Renal pelvis (tissue), 4 donors: Measurements from ENCODE around the gene SALL1. TPM values are rescaled to one million over a fixed set of nuclear protein-coding genes. Genes with fewer than 3 reads are reported as not detected.

Experiments used
- DNase-seq: peaks from one replicate; pipeline ENCODE4 v3.0.0-alpha.2; 2013
- polyA plus RNA-seq, 3 donors: library from polyadenylated mRNA; unstranded; fragments of 120-200 nt; gene quantifications; one replicate each; pipeline ENCODE4 v1.2.1, GENCODE V29; 2013; ENCODE audit not compliant: insufficient read length in 3 of 3

Gene SALL1
- polyA plus RNA-seq, 3 donors, result 93.8 to 121 (median 112) TPM

DNA sequence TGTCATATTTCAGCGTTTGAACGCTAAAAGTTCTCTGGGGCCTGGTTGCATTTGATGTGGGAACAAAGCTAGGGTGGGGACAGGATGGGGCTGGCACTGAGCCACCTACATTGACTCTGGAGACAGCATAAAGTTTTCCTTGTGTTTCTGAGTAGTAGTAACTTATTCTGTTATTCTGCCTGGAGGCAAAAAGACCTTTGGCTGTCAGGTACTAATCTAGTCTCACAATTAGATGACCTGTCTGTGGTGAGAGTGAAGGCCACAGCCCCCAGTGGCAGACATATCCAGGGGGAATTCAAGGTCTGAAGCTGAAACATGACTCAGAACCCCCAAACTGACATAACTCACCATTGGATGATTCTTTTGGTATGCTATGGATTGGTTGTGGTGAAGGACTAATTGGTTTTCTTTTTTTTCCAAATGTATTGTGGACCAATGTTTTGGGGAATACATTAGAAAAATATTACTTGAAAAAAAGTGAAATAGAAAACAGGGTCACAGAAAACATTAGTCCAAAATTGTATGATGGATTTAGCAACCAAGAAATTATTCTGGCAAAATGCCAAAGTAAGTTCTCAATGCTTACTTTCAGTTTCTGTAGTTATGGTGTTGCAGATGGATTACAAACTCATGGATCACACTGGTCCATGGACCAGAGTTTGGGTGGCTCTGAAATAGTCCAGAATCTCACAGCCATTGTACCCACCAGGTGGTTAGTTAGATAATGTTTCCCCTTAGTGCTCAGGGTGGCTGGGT lies 10.5 kb upstream of the SALL1 start:
- DNase-seq, result no peak

DNA sequence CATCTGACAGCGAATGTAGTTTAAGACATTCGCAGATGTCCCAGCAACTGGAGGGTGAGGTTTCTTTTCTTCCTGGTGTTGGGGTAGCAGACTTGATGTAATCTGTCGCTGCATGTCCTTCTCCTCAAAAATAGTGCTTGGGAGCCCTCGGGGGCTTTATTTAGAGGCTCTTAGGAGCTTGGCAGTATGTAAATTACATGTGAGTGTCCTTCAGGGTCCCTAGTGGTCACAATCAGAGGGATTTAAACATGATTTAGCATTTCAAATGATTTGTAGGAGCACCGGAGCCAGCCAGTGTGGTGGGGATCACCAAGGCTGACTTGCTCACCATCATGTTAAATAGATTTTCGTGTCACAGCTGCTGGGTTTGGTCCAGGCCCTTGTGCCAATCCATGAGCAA lies 8.8 kb upstream of the SALL1 start:
- DNase-seq, result no peak

DNA sequence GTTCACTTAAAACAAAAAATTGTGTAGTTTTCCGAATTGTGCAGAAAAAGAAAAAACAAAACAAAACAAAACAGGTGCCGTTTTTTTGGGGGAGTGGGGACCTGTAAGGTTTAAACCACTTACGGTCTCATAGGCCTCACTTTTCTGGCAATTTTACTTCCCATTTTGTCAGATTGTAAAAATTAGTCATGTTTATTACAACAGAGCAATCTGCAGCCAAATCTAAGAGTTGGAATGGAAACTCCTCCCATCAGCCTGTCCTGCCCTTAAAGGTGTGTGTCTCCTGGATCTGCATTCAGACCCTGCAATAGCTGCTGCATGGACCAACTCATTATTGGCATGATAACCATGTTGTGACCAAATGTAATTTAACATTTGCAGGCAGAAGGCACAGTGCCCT lies 8.2 kb upstream of the SALL1 start:
- no peak for DNase-seq

DNA sequence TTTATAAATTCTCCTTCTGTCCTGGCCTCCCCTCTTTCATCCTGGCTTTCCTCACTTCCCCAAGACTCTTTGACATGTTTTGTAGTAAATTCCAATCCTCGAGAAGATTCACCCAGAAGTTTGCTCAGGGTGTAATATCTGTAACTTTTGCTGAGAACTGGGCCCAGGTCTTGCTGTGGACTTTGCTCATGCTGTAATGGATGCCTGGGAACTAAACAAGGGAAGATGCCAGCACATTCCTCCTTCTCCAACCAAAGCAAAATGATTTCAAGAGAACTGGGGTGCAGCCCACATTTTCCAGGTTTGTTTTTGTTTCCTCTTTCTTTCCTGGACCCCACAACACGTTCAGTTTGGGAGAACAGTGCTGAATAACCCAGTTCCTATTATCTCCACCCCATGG lies 6.6 kb upstream of the SALL1 start:
- no peak for DNase-seq

DNA sequence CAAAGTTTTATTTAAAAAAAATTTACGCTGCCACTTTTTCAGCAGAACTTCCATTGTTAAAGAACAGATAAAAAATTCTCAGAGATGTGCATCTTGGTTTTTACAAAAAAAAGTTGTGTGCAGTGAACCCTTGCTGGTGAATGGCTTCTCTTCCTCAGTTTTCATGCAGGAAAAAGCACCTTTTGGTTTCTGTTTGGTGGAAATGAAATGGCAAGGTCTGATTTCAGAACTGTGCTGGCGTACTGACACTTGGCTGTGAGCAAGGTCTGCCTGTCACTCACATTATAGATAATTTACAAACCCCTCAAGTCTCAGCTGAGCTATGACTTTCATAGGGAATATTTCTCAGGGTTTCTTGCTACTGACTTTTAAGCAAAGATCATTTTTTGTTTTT lies 5.7 kb upstream of the SALL1 start:
- DNase-seq, result no peak

DNA sequence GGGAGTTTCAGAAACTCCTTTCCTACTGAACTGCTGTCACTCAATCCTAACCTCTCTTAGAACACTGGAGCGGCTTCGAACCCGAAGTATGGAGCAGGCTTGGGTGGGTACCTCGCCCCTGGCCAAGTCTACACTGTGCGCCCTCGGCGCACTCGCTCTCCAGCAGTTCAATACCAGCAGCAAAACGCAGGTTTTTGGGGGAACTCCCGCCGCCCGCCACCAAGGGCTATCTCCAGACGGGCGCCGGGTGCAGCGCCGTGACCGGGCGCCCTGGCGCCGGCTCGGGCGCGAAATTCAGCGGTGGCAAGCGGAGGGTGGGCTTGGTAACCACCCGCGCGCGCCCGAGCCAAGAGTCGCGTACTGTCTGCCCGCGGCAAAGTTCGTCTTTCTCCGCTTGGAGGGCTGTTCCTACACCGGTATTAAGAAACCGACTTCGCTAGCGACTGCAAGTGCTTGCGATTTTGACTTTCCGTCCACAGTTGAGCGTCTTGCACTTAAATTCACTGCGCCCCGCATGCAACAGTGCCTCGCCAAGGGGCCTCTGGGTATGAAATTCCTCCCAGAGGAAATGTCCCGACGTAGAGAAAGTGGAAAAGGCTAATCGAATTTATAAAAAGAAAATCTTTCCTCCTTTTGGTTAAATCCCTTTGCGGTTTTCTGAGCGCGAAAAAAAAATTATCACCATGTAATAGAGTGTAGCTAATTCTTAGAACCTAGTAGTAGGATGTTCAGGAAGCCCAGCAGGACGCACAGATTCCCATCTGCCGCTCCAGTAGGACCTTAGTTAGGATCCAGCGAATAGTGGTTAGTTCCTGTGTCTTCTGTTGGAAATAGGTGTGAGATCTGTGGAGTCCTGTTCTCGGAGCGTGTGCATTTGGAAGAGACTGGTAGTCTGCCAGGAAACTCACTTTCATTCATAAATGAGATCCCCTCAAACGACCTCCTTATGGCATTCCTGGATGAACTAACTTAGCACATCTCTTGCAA lies 5.0 kb upstream of the SALL1 start:
- DNase-seq, result no peak

DNA sequence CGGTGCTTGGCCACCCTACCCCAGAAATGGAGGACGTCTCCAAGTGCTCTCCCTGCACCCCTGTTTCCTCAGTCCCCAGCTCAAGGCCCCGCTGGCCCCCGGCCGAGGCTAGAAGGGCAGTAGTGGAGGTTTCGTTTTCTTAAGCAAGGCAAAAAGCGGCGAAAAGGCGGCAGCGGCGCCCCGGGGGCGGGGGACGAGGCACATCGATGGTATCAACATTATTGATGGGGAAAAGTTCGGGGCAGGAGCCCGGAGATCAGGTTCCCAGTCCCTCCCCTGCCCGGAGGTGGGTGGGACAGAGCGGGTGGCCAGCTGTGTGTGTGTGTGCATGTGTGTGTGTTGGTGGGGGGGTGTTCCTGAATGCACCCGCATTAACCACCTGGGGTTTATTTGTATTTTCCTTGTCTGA lies 4.1 kb upstream of the SALL1 start:
- DNase-seq, result no peak

DNA sequence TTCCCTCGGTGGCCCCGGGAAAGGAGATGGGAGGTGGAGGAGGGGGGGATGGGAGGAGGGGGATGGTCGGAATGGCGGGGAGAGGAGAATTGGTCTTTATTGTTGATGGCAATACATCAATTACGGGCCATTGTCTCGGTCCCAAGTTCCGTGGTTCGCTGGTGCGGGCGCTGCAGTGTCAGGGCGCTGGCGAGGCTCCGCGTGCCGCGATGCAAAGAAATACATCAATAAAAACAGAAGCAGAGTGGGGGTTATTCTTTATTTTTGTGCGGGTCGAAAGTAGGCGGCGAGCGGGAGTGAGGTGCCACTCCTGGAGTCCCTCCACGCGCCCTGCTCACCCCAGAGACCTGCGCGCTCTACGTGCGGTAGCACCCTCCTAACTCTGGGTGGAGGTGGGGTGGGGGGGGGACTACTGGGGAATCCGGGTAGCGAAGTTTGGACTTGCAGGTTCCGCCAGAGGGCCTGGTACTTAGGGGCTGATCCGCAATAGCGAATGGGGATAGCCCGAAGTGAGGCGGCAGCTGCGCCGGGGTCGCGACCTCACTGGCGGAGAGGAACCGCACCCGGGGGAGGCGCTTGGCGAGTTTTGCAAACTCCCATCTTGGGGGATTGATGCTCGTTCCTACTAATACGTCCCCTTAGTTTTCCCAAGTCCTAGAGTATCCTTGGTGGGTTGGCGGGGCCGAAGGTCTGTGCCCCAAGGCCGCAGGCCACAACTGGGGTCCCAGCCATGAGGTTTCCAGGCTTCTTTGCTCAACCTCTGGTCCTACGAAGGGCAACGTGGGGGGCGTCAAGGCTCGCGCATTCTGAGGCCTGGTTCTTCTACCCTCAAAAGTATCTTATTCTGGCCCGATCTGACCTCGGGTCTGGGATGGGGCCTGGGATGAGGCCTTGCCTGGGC lies 3.5 kb upstream of the SALL1 start:
- no peak for DNase-seq

DNA sequence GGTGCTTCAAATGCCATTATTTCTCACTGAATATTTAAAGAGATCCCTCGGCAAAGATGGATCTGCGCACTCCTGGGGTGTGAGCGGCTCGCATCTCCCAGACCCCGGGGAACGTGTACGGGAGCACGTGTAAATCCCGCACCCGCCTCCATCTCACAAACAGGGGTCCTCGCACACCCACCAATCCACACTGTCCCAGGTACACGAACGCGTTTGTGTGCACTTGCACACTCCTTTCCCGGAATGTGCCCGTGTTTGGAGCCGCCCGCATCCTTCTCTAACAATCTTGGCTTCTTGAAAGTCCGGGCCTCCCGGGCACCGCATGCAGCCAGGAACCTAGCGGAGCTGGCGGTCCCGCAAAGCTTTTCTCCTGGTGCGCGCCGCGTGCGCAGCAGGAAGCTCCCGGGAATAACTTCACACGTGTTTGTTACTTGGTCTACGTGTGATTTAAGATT lies 2.5 kb upstream of the SALL1 start:
- DNase-seq, result no peak

DNA sequence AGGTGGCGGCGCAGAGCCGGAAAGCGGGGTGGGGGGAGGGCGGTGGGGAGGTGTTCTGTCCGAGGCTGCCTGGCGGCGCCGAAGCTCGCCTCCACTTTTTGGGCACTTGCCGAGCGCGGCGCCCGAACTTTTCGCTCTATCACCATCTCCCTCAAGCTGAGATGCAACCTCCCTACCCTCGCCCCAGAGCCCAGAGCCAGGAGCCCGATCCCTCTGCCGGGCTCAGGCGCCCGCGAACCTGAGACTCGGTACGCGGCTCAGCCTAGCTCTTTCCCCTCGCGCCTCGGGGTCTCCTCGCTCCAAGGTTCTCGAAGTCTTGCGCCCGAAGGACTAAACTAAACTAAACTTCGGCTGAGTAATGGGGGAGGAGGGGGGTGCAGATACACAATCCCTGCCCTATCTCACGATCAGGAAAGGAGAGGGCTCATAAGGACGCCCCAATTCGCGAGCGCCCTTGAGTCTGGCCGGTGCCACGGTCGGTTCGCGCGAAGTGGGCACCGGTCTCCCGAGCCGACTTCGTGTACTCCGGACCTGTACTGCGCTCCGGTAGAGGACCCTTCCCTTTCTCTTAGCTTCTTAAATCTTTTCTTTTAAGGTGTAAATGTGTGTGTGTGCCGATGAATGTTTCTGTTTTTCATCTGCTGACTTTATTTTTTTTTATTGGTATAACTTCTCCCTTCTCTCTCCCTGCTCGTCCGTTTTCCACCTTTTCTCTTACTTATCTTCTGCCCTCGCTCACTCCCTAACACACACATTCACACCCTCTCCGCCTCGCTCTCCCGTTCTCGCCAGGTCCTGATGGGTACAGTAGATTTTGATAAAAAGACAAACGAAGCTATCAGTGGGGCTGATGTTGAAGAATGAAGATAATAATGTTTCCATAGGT lies 1.9 kb upstream of the SALL1 start:
- no peak for DNase-seq

DNA sequence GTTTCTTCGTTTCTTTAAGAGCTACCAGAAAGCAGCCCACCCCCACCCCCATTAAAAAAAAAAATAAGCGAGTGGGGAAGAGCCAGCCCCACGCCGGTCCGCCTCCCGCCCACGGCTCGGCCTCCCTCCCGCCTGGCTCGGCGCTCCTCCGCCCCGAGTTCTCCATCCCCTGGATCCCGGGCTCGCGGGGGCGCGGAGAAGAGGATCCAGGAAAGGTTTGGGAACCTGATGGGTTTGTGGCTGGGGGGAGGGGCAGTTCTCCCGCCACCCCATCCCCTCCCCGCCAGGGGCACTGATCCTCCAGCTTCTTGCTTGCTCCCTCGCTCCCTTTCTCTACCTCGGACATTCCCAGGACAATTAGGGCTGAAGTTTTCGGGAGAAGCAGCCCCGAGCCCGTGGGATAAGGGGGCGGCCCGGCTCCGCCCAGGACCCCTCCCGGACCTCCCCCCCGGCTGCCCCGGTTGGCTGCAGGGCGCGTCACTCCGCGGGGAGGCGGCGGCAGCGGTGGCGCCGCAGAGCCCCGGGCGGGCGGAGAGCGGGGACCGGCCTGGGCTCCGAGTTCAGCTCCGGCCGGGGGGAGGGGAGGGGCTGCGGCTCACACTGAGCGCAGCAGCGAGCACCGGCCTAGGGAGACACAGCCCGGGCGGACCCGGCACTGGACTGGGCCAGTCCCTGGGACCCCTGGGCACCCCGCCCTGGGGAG lies 1.0 kb upstream of the SALL1 start:
- DNase-seq, result peak; percentile 94

DNA sequence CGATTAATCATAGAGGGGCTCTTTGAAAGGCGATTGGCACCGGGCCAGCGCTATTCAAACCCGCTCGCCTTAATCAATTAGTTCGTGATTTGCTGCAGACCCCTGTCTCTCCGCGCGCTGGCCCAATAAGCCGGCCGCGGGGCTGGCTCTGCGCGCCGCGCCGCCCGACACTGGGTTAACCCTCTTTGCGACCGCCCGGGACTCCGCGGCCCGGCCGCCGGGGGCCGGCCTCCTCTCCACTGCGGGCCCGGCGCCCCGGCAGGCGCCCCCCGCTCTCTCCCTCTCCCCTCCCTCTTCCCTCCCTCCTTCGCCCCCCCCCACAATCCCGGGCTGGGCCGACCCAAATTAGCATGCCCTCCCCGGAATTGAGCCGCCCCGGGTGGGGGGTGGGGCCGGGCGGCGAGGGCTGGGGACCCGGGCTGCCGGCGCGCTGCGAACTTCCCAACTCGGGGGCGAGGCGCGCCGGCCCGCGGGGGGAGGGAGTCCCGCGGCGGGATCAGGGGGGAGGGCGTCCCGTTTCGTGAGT lies 428 bp upstream of the SALL1 start:
- DNase-seq, result peak; percentile 94

DNA sequence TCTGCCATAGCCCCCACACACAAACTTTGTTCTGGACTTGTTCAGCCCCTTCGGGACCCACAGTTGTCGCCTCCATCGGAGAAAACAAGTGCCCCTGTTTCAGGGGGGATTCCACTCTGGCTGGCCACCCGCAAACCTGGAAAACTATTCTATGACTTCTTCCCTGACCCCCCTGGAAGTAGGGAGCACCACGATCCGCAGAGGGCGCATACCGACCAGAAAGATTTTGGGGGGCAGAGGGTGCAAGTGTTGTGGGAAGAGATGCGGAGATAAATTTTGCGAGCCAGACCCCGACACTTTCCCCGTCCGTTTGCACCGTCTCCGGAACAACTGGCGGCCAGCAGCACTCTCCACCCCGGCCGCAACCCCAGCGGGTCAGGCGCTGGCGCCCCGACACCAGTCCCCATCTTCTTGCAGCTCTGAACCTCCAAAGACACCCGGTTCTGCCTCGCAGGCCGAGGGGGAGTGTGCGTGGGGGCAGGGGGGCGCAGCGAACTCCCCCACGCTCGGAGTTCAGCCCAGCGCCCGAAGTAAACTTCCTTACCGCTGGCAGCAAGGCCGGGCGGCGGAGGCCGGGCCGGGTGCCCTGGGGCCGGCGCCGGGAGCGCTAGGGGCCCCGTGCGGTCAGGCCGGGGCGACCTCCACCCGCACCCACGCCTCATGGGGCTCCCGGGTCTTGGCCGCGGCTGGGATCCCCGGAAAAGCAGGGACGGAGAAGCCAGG lies 744 bp downstream of the SALL1 start:
- no peak for DNase-seq

DNA sequence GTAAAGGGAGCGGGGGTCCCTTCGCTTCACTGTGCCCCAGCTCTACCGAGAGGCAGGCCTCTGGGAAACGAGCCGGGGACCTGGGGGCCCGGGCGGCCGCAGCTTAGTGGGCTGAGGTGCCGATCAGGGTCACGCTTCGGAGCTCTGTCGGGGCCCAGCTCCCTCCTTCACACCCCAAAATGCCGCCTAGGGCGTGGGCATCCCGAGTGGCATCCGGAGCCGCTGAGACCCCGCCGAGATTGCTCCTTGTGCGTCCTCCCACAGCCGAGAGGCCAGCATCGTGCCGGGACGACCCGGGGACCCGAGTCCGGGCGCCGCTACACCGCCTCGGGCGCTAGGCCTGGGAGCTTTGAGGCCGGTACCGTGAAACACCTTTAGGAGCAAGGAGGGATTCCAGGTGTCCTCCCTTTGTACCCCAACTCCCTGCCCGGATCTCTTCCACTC lies 1.3 kb downstream of the SALL1 start:
- DNase-seq, result no peak

DNA sequence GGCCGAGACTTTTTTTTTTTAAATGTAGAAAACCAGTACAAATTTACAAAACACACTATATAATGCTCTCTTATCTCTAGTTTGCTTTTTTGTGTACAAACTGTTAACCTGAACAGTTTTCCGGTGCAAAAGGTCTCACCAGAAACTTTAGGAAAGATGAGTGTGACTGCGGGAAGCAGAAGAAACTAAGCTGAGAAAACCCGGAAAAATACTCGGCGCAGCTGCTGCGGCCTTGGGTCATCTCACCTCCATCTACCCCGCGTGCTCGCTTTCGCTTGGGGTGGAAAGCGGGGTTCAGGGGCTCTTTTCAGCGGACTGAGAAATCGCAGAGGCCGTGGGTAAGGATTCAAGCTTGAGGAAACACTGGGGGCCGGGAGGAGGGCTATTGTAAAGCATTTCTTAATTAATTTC lies 1.8 kb downstream of the SALL1 start:
- no peak for DNase-seq

DNA sequence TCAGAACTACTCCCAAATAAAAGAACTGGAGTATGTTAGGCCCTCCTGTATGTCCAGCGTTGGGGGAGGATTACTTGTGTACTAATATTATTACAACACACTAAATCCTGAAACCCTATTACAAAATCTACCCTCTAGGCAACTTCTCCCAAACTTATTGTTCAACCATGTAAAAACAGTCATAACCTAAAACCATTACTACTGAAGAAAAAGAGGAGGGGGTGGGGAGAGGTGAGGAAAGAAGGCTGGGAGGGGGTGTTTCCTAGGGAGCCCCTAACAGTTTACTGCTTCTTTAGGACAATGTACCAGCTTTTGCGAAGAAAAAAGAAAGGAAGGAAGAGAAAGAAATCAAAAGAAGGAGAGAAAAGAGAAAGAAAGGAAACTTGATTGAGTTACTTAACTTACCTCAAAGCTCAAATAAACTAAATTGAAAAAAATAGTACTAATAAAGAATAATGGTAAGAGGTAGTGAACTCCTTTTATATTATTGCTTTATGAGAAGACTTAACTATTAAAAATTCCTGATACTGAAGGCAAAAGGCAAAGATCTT lies 2.3 kb downstream of the SALL1 start:
- no peak for DNase-seq

DNA sequence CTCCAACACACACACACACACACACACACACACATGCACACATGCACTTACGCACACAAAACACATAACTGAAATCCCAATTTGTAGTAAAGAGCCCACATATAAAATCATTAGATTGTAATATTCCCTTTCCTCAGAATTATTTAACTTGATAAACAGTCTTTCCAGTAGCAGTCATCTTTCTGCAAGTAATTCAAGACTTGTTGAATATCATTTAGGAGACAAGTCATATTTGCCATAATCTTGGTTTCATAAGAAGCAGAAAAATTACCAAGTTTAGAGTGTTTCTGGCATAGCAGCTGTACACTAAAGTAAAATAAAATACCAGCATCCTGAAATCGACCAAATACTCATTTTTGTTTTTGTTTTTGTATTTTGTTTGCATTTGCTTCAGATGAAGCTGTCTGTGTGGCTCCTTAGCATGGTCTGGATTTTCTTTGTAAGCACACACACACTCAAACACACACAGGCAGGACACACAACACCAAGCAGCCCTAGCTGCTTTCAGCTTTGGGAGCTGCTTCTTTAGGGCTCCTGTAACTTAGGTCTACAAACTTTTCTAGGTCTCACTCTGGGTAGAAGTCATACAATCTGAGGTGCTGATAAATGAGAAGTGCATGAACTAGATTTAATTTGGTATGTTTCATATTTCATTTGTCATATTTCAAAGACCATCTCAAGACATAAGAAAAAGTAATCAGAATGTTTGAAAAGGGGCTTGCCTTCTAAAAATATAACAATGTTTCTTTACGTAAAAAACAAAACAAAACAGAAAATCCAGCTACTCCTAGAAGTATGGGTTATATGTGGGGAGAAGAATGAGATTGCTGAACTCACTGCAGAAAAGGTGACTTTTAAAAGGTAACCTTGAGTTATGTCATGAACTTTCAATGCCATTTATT lies 3.0 kb downstream of the SALL1 start:
- no peak for DNase-seq
